ENCODE data around the gene TMEM151B. TPM values are rescaled to one million over a fixed set of nuclear protein-coding genes. Genes with fewer than 3 reads are reported as not detected.

The TMEM151B gene
- total and polyA plus RNA-seq, 2 of the 13 experiments (the other 11 are each of a cell fraction or from before 2014, with no cell fraction given) = not detected

DNA sequence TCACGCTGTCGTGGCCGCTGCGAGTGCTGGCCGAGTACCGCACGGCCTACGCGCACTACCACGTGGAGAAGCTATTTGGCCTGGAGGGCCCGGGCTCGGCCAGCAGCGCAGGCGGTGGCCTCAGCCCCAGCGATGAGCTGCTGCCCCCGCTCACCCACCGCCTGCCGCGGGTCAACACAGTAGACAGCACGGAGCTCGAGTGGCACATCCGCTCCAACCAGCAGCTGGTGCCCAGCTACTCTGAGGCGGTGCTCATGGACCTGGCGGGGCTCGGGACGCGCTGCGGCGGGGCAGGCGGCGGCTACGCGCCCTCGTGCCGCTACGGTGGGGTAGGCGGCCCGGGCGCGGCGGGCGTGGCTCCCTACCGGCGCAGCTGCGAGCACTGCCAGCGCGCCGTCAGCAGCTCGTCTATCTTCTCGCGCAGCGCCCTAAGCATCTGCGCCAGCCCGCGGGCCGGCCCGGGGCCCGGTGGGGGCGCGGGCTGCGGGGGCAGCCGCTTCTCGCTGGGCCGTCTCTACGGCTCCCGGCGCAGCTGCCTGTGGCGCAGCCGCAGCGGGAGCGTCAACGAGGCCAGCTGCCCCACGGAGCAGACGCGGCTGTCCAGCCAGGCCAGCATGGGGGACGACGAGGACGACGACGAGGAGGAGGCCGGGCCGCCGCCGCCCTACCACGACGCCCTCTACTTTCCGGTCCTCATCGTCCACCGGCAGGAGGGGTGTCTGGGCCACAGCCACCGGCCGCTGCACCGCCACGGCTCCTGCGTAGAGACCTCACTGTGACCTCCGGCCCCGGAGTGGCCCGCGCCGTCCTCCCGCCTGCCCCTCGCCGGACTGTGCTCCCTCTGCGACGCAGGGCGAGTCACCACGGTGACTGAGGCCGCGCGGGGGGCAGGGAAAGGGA lies 5.7 kb downstream of the TMEM151B start:
- ChIA-PET POLR2A (interaction anchor here (0.7 to 1.5 kb wide), 5 partner anchors 13 to 112 kb away, joined by 3 to 5 read pairs (median 3); partner anchors contain the start of genes CDC5L and HSP90AB1), CTCF (ENCODE audit: low intra/inter-chr PET ratio, low total read pairs) (no interaction called here)
- H2AFZ ChIP-seq (ENCODE audit: low read length) = no peak overlapping the region
- TF ChIP-seq ZNF766 (CRISPR knock-in tag; IDR thresholded peaks at IDR 0.05; ENCODE audit: borderline replicate concordance) (peak; percentile 56; the same call in 1 of the 2 replicates), ETV5 (CRISPR knock-in tag; IDR thresholded peaks at IDR 0.05; ENCODE audit: borderline replicate concordance) (peak; percentile 23; the same call in 1 of the 2 replicates), KDM3A (CRISPR knock-in tag; IDR thresholded peaks at IDR 0.05; ENCODE audit: low read depth) (0 out of 2 replicates have a peak, but pooled peaks have one; percentile 37), PITX1 (CRISPR knock-in tag; IDR thresholded peaks at IDR 0.05) (0 out of 2 replicates have a peak, but pooled peaks have one; percentile 14), RNF2 (conservative IDR thresholded peaks at IDR 0.05; ENCODE audit: low read depth) (peak; percentile 70; the same call in 1 of the 2 replicates), NCOA2 (CRISPR knock-in tag; IDR thresholded peaks at IDR 0.05) (peak; percentile 27; the same call in 1 of the 2 replicates), ZNF777 (CRISPR knock-in tag; IDR thresholded peaks at IDR 0.05) (peak; percentile 91), KLF15 (CRISPR knock-in tag; IDR thresholded peaks at IDR 0.05; ENCODE audit: borderline replicate concordance) (peak; percentile 18; the same call in 1 of the 2 replicates), ATF7-NPFF (CRISPR knock-in tag; IDR thresholded peaks at IDR 0.05; ENCODE audit: low read depth) (peak; percentile 55; the same call in 1 of the 2 replicates), KDM5B (CRISPR knock-in tag; IDR thresholded peaks at IDR 0.05; ENCODE audit: borderline replicate concordance) (peak; percentile 56), ZNF574 (CRISPR knock-in tag; IDR thresholded peaks at IDR 0.05) (0 out of 2 replicates have a peak, but pooled peaks have one; percentile 18), KLF16 (CRISPR knock-in tag; IDR thresholded peaks at IDR 0.05) (0 out of 4 replicates have a peak, but pooled peaks of 1 of the 2 experiments have one; percentile 64)
- TF ChIP-seq, protein P1, sequence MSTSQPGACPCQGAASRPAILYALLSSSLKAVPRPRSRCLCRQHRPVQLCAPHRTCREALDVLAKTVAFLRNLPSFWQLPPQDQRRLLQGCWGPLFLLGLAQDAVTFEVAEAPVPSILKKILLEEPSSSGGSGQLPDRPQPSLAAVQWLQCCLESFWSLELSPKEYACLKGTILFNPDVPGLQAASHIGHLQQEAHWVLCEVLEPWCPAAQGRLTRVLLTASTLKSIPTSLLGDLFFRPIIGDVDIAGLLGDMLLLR (CRISPR knock-in tag; IDR thresholded peaks at IDR 0.05) = peak; percentile 27; the same call in 1 of the 2 replicates
- TF ChIP-seq, protein P2, sequence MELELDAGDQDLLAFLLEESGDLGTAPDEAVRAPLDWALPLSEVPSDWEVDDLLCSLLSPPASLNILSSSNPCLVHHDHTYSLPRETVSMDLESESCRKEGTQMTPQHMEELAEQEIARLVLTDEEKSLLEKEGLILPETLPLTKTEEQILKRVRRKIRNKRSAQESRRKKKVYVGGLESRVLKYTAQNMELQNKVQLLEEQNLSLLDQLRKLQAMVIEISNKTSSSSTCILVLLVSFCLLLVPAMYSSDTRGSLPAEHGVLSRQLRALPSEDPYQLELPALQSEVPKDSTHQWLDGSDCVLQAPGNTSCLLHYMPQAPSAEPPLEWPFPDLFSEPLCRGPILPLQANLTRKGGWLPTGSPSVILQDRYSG (CRISPR knock-in tag; IDR thresholded peaks at IDR 0.05) = 0 out of 2 replicates have a peak, but pooled peaks have one; percentile 64
- TF ChIP-seq, protein P3, sequence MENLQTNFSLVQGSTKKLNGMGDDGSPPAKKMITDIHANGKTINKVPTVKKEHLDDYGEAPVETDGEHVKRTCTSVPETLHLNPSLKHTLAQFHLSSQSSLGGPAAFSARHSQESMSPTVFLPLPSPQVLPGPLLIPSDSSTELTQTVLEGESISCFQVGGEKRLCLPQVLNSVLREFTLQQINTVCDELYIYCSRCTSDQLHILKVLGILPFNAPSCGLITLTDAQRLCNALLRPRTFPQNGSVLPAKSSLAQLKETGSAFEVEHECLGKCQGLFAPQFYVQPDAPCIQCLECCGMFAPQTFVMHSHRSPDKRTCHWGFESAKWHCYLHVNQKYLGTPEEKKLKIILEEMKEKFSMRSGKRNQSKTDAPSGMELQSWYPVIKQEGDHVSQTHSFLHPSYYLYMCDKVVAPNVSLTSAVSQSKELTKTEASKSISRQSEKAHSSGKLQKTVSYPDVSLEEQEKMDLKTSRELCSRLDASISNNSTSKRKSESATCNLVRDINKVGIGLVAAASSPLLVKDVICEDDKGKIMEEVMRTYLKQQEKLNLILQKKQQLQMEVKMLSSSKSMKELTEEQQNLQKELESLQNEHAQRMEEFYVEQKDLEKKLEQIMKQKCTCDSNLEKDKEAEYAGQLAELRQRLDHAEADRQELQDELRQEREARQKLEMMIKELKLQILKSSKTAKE (CRISPR knock-in tag; IDR thresholded peaks at IDR 0.05; ENCODE audit: borderline replicate concordance) = peak; percentile 49; the same call in 1 of the 2 replicates

More for the DNA sequence above, 5.7 kb downstream of the TMEM151B start:
- Histone ChIP-seq H3K79me2 (ENCODE audit: insufficient read depth, low read length) (no peaks in the 10 kb centered on the region), H3K9me3 (ENCODE audit: low read length) (no peaks in the 10 kb centered on the region), H3K9ac (ENCODE audit: insufficient read depth, low read depth, low read length) (no peak overlapping the region), H3K4me3 (replicated peaks in 1 of 3; ENCODE audit: insufficient read depth in 1 of 3, low read depth in 2 of 3, low read length in 3 of 3) (peak overlapping the region in 2 of 3 experiments; percentile 28 to 62; a peak in 2 of 6 replicates), H3K27ac (ENCODE audit: extremely low read length, insufficient read depth, low read length) (no peak overlapping the region), H3K4me1 (ENCODE audit: insufficient read depth, low read length) (peaks cover 28% of the 10 kb centered on the region), H3K27me3 (ENCODE audit: control insufficient read depth in 1 of 2, insufficient read depth in 2 of 2, low read length in 2 of 2) (peaks cover 40 to 94% of the 10 kb centered on the region in 2 experiments), H3K36me3 (replicated peaks in 1 of 2; ENCODE audit: control insufficient read depth in 1 of 2, insufficient read depth in 2 of 2, low read length in 2 of 2) (no peaks in the 10 kb centered on the region), H4K20me1 (ENCODE audit: insufficient read depth, low read length) (peaks cover 3% of the 10 kb centered on the region; the same call in 1 of the 2 replicates), H3K4me2 (ENCODE audit: low read depth, low read length) (peak overlapping the region; percentile 69)
- intact Hi-C loops (cut with micrococcal nuclease; ENCODE audit: unreplicated experiment) = no loop called here
- no peak for FAIRE-seq
- no peak for DNase-seq (ENCODE audit: low spot score)
- ATAC-seq = peak; percentile 58
- 14% methylated on average over 14 of the region's 109 CpGs for WGBS (ENCODE audit: low lambda C conversion rate)
- BruUV-seq (replicated peaks) = no TSS peak
- in situ Hi-C loops (cut with HindIII; ENCODE audit: extremely low pct_ligation_motif_present, low pct_unique_long_range_greater_than_20kb) = no loop called here

All from HepG2 (cell line).